HEK293 (cell line): ENCODE data around the gene DUSP3.

Source experiments
- FEZF1 ChIP-seq: fragments of 450-650 bp; formaldehyde crosslinking; IDR thresholded peaks from 2 replicates; pipeline ENCODE4 v1.5.1; 2016; ENCODE audit warnings: missing biosample characterization, missing genetic modification characterization
- INSM2 ChIP-seq: fragments of 450-650 bp; formaldehyde crosslinking; IDR thresholded peaks from 2 replicates; pipeline ENCODE4 v1.5.1; 2016; ENCODE audit warnings: missing biosample characterization, missing genetic modification characterization
- KLF1 ChIP-seq: fragments of 450-650 bp; formaldehyde crosslinking; IDR thresholded peaks from 2 replicates; pipeline ENCODE4 v1.5.1; 2016; ENCODE audit warnings: missing biosample characterization, missing genetic modification characterization
- KLF7 ChIP-seq: fragments of 450-650 bp; formaldehyde crosslinking; IDR thresholded peaks from 2 replicates; pipeline ENCODE4 v1.5.1; 2016; ENCODE audit warnings: missing biosample characterization, missing genetic modification characterization, borderline replicate concordance
- OSR2 ChIP-seq: fragments of 450-650 bp; formaldehyde crosslinking; IDR thresholded peaks from 2 replicates; pipeline ENCODE4 v1.5.1; 2016; ENCODE audit warnings: missing biosample characterization, missing genetic modification characterization
- PBX3 ChIP-seq: sonication (generic); formaldehyde crosslinking; IDR thresholded peaks from 2 replicates; pipeline ENCODE4 v1.8.1; 2022; ENCODE audit warnings: mild to moderate bottlenecking, moderate library complexity, missing genetic modification reagents
- PRDM6 ChIP-seq: fragments of 450-650 bp; formaldehyde crosslinking; IDR thresholded peaks from 2 replicates; pipeline ENCODE4 v1.5.1; 2017; ENCODE audit warnings: missing biosample characterization, missing genetic modification characterization
- REPIN1 ChIP-seq: fragments of 450-650 bp; formaldehyde crosslinking; IDR thresholded peaks from 2 replicates; pipeline ENCODE4 v1.5.1; 2017; ENCODE audit warnings: missing biosample characterization, missing genetic modification characterization, low read depth
- YY1 ChIP-seq: fragments of 450-650 bp; formaldehyde crosslinking; IDR thresholded peaks from 2 replicates; pipeline ENCODE4 v1.5.1; 2018; ENCODE audit warnings: missing biosample characterization, missing genetic modification characterization
- ZBTB26 ChIP-seq: fragments of 450-650 bp; formaldehyde crosslinking; optimal IDR thresholded peaks from 2 replicates; pipeline ENCODE3; 2016; ENCODE audit warnings: missing biosample characterization, mild to moderate bottlenecking, missing genetic modification characterization
- ZBTB7A ChIP-seq: fragments of 450-650 bp; formaldehyde crosslinking; IDR thresholded peaks from 2 replicates; pipeline ENCODE4 v1.5.1; 2016; ENCODE audit warnings: low read depth, missing biosample characterization, missing genetic modification characterization
- ZFP37 ChIP-seq: fragments of 450-650 bp; formaldehyde crosslinking; IDR thresholded peaks from 2 replicates; pipeline ENCODE4 v1.5.1; 2016; ENCODE audit warnings: missing biosample characterization, missing genetic modification characterization
- ZNF114 ChIP-seq: fragments of 450-650 bp; formaldehyde crosslinking; IDR thresholded peaks from 2 replicates; pipeline ENCODE4 v1.5.0; 2017; ENCODE audit warnings: missing biosample characterization, missing genetic modification characterization
- ZNF155 ChIP-seq: fragments of 450-650 bp; formaldehyde crosslinking; IDR thresholded peaks from 2 replicates; pipeline ENCODE4 v1.5.1; 2016; ENCODE audit warnings: missing biosample characterization, missing genetic modification characterization
- ZNF18 ChIP-seq: fragments of 450-650 bp; formaldehyde crosslinking; IDR thresholded peaks from 2 replicates; pipeline ENCODE4 v1.5.1; 2016; ENCODE audit warnings: missing biosample characterization, missing genetic modification characterization
- ZNF2 ChIP-seq: fragments of 450-650 bp; formaldehyde crosslinking; IDR thresholded peaks from 2 replicates; pipeline ENCODE4 v1.5.1; 2016; ENCODE audit warnings: missing biosample characterization, missing genetic modification characterization
- ZNF202 ChIP-seq: fragments of 450-650 bp; formaldehyde crosslinking; IDR thresholded peaks from 2 replicates; pipeline ENCODE4 v1.5.1; 2016; ENCODE audit warnings: missing biosample characterization, missing genetic modification characterization, borderline replicate concordance
- ZNF211 ChIP-seq: fragments of 450-650 bp; formaldehyde crosslinking; IDR thresholded peaks from 2 replicates; pipeline ENCODE4 v1.5.1; 2016; ENCODE audit warnings: low read depth, missing biosample characterization, missing genetic modification characterization
- ZNF274 ChIP-seq, 2 experiments: fragments of 200-500 bp in 1 of 2; fragments of 450-650 bp in 1 of 2; sonication (Bioruptor generic) in 1 of 2; formaldehyde crosslinking in 1 of 2; IDR thresholded peaks; 2 replicates each; pipeline versions ENCODE4 v1.5.1 to v1.6.1; 2014 to 2016; ENCODE audit warnings: borderline replicate concordance in 1 of 2, inconsistent platforms in 1 of 2, low read length in 1 of 2, missing biosample characterization in 1 of 2, missing genetic modification characterization in 1 of 2
- ZNF292 ChIP-seq: fragments of 450-650 bp; formaldehyde crosslinking; IDR thresholded peaks from 2 replicates; pipeline ENCODE4 v1.5.1; 2016; ENCODE audit warnings: low read depth, missing biosample characterization, missing genetic modification characterization, borderline replicate concordance
- ZNF350 ChIP-seq: fragments of 450-650 bp; formaldehyde crosslinking; IDR thresholded peaks from 2 replicates; pipeline ENCODE4 v1.5.0; 2017; ENCODE audit warnings: missing biosample characterization, mild to moderate bottlenecking, missing genetic modification characterization
- ZNF362 ChIP-seq: fragments of 450-650 bp; formaldehyde crosslinking; IDR thresholded peaks from 2 replicates; pipeline ENCODE4 v1.5.1; 2016; ENCODE audit warnings: missing biosample characterization, missing genetic modification characterization
- ZNF37A ChIP-seq: fragments of 450-650 bp; IDR thresholded peaks from 2 replicates; pipeline ENCODE4 v1.5.1; 2018; ENCODE audit warnings: missing biosample characterization, missing genetic modification characterization
- ZNF416 ChIP-seq: fragments of 450-650 bp; formaldehyde crosslinking; IDR thresholded peaks from 2 replicates; pipeline ENCODE4 v1.5.1; 2016; ENCODE audit warnings: missing biosample characterization, missing genetic modification characterization
- ZNF48 ChIP-seq: fragments of 450-650 bp; formaldehyde crosslinking; IDR thresholded peaks from 2 replicates; pipeline ENCODE4 v1.5.1; 2016; ENCODE audit warnings: missing biosample characterization, missing genetic modification characterization
- ZNF544 ChIP-seq: fragments of 450-650 bp; formaldehyde crosslinking; IDR thresholded peaks from 2 replicates; pipeline ENCODE4 v1.5.0; 2017; ENCODE audit warnings: missing biosample characterization, missing genetic modification characterization
- ZNF600 ChIP-seq: fragments of 450-650 bp; formaldehyde crosslinking; IDR thresholded peaks from 2 replicates; pipeline ENCODE4 v1.5.1; 2016; ENCODE audit warnings: missing biosample characterization, missing genetic modification characterization
- ZNF677 ChIP-seq: fragments of 450-650 bp; IDR thresholded peaks from 2 replicates; pipeline ENCODE4 v1.5.0; 2018; ENCODE audit warnings: missing biosample characterization, mild to moderate bottlenecking, missing genetic modification characterization, moderate library complexity
- ZNF76 ChIP-seq: fragments of 450-650 bp; formaldehyde crosslinking; IDR thresholded peaks from 2 replicates; pipeline ENCODE4; 2016; ENCODE audit warnings: low read depth, missing biosample characterization, missing genetic modification characterization, borderline replicate concordance
- ZNF768 ChIP-seq: fragments of 450-650 bp; formaldehyde crosslinking; IDR thresholded peaks from 2 replicates; pipeline ENCODE4 v1.5.1; 2018; ENCODE audit warnings: missing biosample characterization, mild to moderate bottlenecking, missing genetic modification characterization
- ZNF791 ChIP-seq: fragments of 450-650 bp; formaldehyde crosslinking; IDR thresholded peaks from 2 replicates; pipeline ENCODE4 v1.5.1; 2016; ENCODE audit warnings: missing biosample characterization, missing genetic modification characterization
- ZNF830 ChIP-seq: fragments of 450-650 bp; IDR thresholded peaks from 2 replicates; pipeline ENCODE4 v1.5.0; 2018; ENCODE audit warnings: missing biosample characterization, missing genetic modification characterization, low read depth, mild to moderate bottlenecking, moderate library complexity

The DUSP3 gene

GRCh38 chr17:43723697-43724359 is 54.9 kb downstream of the DUSP3 start (continued):
- TF ChIP-seq INSM2 (tag by site-specific recombination) (0 out of 2 replicates have a peak, but pooled peaks have one; percentile 65), ZNF292 (no peak), ZBTB26 (tag by site-specific recombination) (no peak), KLF7 (tag by site-specific recombination) (no peak), ZNF76 (tag by site-specific recombination) (no peak), KLF1 (no peak), ZFP37 (tag by site-specific recombination) (no peak), ZNF155 (tag by site-specific recombination) (no peak), ZNF830 (no peak), PBX3 (CRISPR knock-in tag) (no peak), PRDM6 (tag by site-specific recombination) (peak; percentile 46; the same call in 1 of the 2 replicates), FEZF1 (peak; percentile 60; the same call in 1 of the 2 replicates), ZNF114 (tag by site-specific recombination) (no peak), ZNF202 (tag by site-specific recombination) (no peak), ZNF274 (IDR thresholded peaks at IDR 0.05; ENCODE audit: low read length) (no peak), ZNF274 (tag by site-specific recombination; IDR thresholded peaks at IDR 0.05; ENCODE audit: borderline replicate concordance) (no peak), ZNF768 (tag by site-specific recombination) (no peak), ZNF791 (no peak), ZNF211 (tag by site-specific recombination) (no peak), ZNF362 (tag by site-specific recombination) (no peak), ZNF544 (tag by site-specific recombination) (no peak), ZNF600 (tag by site-specific recombination) (peak; percentile 79), ZBTB7A (no peak), ZNF48 (tag by site-specific recombination) (no peak), REPIN1 (no peak), ZNF416 (tag by site-specific recombination) (no peak), ZNF2 (tag by site-specific recombination) (no peak), YY1 (tag by site-specific recombination) (no peak), ZNF37A (no peak), OSR2 (tag by site-specific recombination) (peak; percentile 97), ZNF350 (no peak), ZNF677 (tag by site-specific recombination) (no peak), ZNF18 (0 out of 2 replicates have a peak, but pooled peaks have one; percentile 37)
